ENCODE results near the gene SAMD11.

DNA sequence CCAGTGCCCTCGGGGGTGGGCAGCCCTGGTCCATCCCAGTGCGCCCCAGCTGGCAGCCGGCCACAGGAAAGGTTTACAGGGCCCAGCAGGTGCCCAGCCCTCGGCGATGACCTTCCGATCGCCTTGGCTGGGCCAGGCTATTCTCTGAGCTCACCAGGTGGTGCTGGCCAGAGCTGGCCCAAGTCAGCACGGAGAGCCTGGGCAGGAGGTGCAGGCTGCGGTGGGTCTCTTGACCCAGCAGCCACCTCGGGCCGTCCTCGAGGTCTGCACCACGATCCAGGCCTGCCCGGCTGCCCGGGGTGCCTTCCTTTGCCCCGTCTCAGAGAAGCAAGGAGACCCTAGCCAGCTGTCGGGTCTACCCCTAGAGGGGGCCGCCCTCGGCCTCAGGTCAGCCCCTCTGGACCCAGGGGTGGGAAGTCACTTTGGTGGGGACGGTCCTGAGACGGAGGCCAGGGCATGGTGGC lies 57.8 kb downstream of the SAMD11 start:
- TF ChIP-seq TEAD4 (IDR thresholded peaks at IDR 0.05): no peak
- TF ChIP-seq, protein P1, sequence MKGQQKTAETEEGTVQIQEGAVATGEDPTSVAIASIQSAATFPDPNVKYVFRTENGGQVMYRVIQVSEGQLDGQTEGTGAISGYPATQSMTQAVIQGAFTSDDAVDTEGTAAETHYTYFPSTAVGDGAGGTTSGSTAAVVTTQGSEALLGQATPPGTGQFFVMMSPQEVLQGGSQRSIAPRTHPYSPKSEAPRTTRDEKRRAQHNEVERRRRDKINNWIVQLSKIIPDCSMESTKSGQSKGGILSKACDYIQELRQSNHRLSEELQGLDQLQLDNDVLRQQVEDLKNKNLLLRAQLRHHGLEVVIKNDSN (IDR thresholded peaks at IDR 0.05): no peak
- no peak for TF ChIP-seq YY1 (IDR thresholded peaks at IDR 0.05; ENCODE audit: low read depth)
- TF ChIP-seq, protein P2, sequence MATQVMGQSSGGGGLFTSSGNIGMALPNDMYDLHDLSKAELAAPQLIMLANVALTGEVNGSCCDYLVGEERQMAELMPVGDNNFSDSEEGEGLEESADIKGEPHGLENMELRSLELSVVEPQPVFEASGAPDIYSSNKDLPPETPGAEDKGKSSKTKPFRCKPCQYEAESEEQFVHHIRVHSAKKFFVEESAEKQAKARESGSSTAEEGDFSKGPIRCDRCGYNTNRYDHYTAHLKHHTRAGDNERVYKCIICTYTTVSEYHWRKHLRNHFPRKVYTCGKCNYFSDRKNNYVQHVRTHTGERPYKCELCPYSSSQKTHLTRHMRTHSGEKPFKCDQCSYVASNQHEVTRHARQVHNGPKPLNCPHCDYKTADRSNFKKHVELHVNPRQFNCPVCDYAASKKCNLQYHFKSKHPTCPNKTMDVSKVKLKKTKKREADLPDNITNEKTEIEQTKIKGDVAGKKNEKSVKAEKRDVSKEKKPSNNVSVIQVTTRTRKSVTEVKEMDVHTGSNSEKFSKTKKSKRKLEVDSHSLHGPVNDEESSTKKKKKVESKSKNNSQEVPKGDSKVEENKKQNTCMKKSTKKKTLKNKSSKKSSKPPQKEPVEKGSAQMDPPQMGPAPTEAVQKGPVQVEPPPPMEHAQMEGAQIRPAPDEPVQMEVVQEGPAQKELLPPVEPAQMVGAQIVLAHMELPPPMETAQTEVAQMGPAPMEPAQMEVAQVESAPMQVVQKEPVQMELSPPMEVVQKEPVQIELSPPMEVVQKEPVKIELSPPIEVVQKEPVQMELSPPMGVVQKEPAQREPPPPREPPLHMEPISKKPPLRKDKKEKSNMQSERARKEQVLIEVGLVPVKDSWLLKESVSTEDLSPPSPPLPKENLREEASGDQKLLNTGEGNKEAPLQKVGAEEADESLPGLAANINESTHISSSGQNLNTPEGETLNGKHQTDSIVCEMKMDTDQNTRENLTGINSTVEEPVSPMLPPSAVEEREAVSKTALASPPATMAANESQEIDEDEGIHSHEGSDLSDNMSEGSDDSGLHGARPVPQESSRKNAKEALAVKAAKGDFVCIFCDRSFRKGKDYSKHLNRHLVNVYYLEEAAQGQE (IDR thresholded peaks at IDR 0.05; ENCODE audit: low read depth): no peak
- TF ChIP-seq, protein P3, sequence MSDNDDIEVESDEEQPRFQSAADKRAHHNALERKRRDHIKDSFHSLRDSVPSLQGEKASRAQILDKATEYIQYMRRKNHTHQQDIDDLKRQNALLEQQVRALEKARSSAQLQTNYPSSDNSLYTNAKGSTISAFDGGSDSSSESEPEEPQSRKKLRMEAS (IDR thresholded peaks at IDR 0.05): no peak; the same call in 1 of the 2 replicates
- TF ChIP-seq EP300 (IDR thresholded peaks at IDR 0.05; ENCODE audit: borderline replicate concordance): no peak
- no peak for TF ChIP-seq CEBPB (IDR thresholded peaks at IDR 0.05)
- no peak for TF ChIP-seq TAF1 (IDR thresholded peaks at IDR 0.05; ENCODE audit: low read depth)
- TF ChIP-seq NFIC (IDR thresholded peaks at IDR 0.05): peak; percentile 56
- 0 out of 2 replicates have a peak, but pooled peaks have one; percentile 13 for TF ChIP-seq ZBTB7A (IDR thresholded peaks at IDR 0.05; ENCODE audit: low read depth)
- no peak for TF ChIP-seq RAD21 (IDR thresholded peaks at IDR 0.05; ENCODE audit: low read depth)
- 0 out of 2 replicates have a peak, but pooled peaks have one; percentile 26 for TF ChIP-seq TCF12 (IDR thresholded peaks at IDR 0.05; ENCODE audit: low read depth)
- no peak for TF ChIP-seq CREB1 (IDR thresholded peaks at IDR 0.05; ENCODE audit: low read depth)
